ENCODE measurements around the gene MAP3K7. TPM values are rescaled to one million over a fixed set of nuclear protein-coding genes. Genes with fewer than 3 reads are reported as not detected.

The MAP3K7 gene
- total and polyA plus RNA-seq, 4 donors = 5.5 to 17.2 (median 11.5) TPM

- Histone ChIP-seq H3K9me3 (ENCODE audit: control insufficient read depth in 4 of 4, low read length in 3 of 4) (no peaks in the 10 kb centered on the region), H3K4me3 (ENCODE audit: low read depth in 1 of 3, low read length in 3 of 3) (no peak overlapping the region), H3K4me1 (ENCODE audit: control insufficient read depth in 4 of 4, insufficient read depth in 4 of 4, low read length in 3 of 4) (no peaks in the 10 kb centered on the region), H3K27ac (ENCODE audit: low read depth in 1 of 2, low read length in 2 of 2) (no peak overlapping the region), H3K36me3 (ENCODE audit: control insufficient read depth in 4 of 4, insufficient read depth in 3 of 4, low read depth in 1 of 4, low read length in 3 of 4) (peaks cover 0 to 14% (median 6%) of the 10 kb centered on the region in 4 donors), H3K27me3 (ENCODE audit: control insufficient read depth in 4 of 4, insufficient read depth in 4 of 4, low read length in 3 of 4) (no peaks in the 10 kb centered on the region), H3K9ac (ENCODE audit: low read depth in 1 of 2, low read length in 2 of 2) (no peak overlapping the region)
- WGBS = 96% methylated on average over 4 of the region's 4 CpGs
- no peak for TF ChIP-seq SP1 (IDR thresholded peaks at IDR 0.05)
- no peak for DNase-seq (ENCODE audit: low spot score)
Observed at GRCh38 chr6:90536520-90536919, 50.4 kb downstream of the MAP3K7 start.

- WGBS = 94% methylated on average over 3 of the region's 3 CpGs
- H3K4me1 ChIP-seq (ENCODE audit: control insufficient read depth in 4 of 4, insufficient read depth in 4 of 4, low read length in 3 of 4) = no peaks in the 10 kb centered on the region
- no peak overlapping the region for H3K9ac ChIP-seq (ENCODE audit: low read depth in 1 of 2, low read length in 2 of 2)
- H3K4me3 ChIP-seq (ENCODE audit: low read depth in 1 of 3, low read length in 3 of 3) = no peak overlapping the region
- DNase-seq (ENCODE audit: low spot score) = no peak
- no peak overlapping the region for H3K27ac ChIP-seq (ENCODE audit: low read depth in 1 of 2, low read length in 2 of 2)
- TF ChIP-seq ATF3 (IDR thresholded peaks at IDR 0.05) = no peak
- no peak for TF ChIP-seq JUND (IDR thresholded peaks at IDR 0.05)
- TF ChIP-seq, protein P1, sequence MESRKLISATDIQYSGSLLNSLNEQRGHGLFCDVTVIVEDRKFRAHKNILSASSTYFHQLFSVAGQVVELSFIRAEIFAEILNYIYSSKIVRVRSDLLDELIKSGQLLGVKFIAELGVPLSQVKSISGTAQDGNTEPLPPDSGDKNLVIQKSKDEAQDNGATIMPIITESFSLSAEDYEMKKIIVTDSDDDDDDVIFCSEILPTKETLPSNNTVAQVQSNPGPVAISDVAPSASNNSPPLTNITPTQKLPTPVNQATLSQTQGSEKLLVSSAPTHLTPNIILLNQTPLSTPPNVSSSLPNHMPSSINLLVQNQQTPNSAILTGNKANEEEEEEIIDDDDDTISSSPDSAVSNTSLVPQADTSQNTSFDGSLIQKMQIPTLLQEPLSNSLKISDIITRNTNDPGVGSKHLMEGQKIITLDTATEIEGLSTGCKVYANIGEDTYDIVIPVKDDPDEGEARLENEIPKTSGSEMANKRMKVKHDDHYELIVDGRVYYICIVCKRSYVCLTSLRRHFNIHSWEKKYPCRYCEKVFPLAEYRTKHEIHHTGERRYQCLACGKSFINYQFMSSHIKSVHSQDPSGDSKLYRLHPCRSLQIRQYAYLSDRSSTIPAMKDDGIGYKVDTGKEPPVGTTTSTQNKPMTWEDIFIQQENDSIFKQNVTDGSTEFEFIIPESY (IDR thresholded peaks at IDR 0.05) = no peak
- TF ChIP-seq SP1 (IDR thresholded peaks at IDR 0.05) = no peak
- no peak for TF ChIP-seq HNF4A (conservative IDR thresholded peaks at IDR 0.05)
- TF ChIP-seq HNF4G (IDR thresholded peaks at IDR 0.05) = no peak
- no peak for TF ChIP-seq CTCF (IDR thresholded peaks at IDR 0.05; ENCODE audit: low read depth, low read length, missing input control)
- no peak for TF ChIP-seq NR2F2 (IDR thresholded peaks at IDR 0.05)
- no peak for TF ChIP-seq FOXA2 (IDR thresholded peaks at IDR 0.05)
- no peak for TF ChIP-seq GABPA (IDR thresholded peaks at IDR 0.05 in 1 of 2, conservative IDR thresholded peaks at IDR 0.05 in 1 of 2)
- TF ChIP-seq EGR1 (IDR thresholded peaks at IDR 0.05; ENCODE audit: low read depth in 2 of 2) = no peak
- no peak for TF ChIP-seq YY1 (IDR thresholded peaks at IDR 0.05)
- TF ChIP-seq RAD21 (IDR thresholded peaks at IDR 0.05) = no peak
- TF ChIP-seq FOXA1 (IDR thresholded peaks at IDR 0.05) = no peak
- TF ChIP-seq REST (IDR thresholded peaks at IDR 0.05) = no peak
- TF ChIP-seq, protein P2, sequence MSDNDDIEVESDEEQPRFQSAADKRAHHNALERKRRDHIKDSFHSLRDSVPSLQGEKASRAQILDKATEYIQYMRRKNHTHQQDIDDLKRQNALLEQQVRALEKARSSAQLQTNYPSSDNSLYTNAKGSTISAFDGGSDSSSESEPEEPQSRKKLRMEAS (IDR thresholded peaks at IDR 0.05) = no peak
- TF ChIP-seq RXRA (IDR thresholded peaks at IDR 0.05) = no peak
- H3K9me3 ChIP-seq (ENCODE audit: control insufficient read depth in 4 of 4, low read length in 3 of 4) = no peaks in the 10 kb centered on the region
- no peaks in the 10 kb centered on the region for H3K27me3 ChIP-seq (ENCODE audit: control insufficient read depth in 4 of 4, insufficient read depth in 4 of 4, low read length in 3 of 4)
- peaks cover 0 to 14% (median 6%) of the 10 kb centered on the region in 4 donors for H3K36me3 ChIP-seq (ENCODE audit: control insufficient read depth in 4 of 4, insufficient read depth in 3 of 4, low read depth in 1 of 4, low read length in 3 of 4)
Observed at GRCh38 chr6:90534337-90535025, 52.4 kb downstream of the MAP3K7 start.

Measured in liver (tissue), 9 donors.